ENCODE measurements around the gene HLA-DOA. TPM values are rescaled to one million over a fixed set of nuclear protein-coding genes. Genes with fewer than 3 reads are reported as not detected.

The HLA-DOA gene
- total RNA-seq, 2 experiments from 2014 or later, result 1.4 to 1.6 TPM

DNA sequence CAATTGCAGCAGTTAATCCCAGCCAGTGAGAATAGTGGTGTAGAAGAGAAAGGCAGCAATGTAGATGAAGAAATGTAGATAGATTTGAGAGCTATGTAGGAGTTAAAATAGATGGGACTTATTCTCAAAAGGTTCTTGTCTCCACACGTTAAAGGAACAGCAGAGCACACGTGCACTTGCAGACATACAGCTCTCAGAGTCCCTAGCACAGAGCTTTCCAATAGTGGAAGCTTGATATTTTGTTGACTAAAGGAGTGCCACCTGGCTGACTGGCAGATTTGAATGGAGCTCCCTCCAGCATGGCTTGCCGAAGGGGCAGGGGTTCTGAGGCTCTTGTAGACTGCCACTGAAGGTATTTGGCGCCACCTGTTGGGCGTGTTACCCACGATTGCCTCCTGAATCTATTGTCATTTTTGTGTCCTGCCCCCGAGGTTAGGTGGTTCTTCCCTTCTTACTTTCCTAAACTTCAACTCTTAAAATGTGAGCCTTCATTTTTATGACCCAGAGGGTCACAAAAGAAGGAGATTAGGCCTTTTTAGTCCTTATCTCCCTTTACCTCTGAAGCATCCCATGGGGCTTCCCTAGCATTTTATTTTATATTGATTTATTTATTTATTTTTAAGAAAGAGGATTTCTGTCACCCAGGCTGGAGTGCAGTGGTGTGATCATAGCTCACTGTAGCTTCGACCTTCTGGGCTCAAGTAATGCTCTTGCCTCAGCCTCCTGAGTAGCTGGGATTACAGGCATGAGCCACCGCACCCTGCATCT lies 24.6 kb downstream of the HLA-DOA start:
- H3K27me3 Mint-ChIP-seq (ENCODE audit: low read depth), result no peaks in the 10 kb centered on the region
- DNase-seq, result peak; percentile 97
- no peaks in the 10 kb centered on the region for H3K9me3 Mint-ChIP-seq
- H3K4me1 Mint-ChIP-seq (ENCODE audit: low read depth), result peaks cover 14% of the 10 kb centered on the region
- H3K4me3 Mint-ChIP-seq, result no peak overlapping the region
- CTCF ChIA-PET, result interaction anchor here (0.7 to 8.2 kb wide), 46 partner anchors 8 to 224 kb away, joined by 3 to 145 read pairs (median 5); partner anchors contain the start of genes BRD2, HLA-DMA, HLA-DMB and PSMB8
- no peak overlapping the region for H3K27ac Mint-ChIP-seq
- peaks cover 14% of the 10 kb centered on the region for H3K36me3 Mint-ChIP-seq (ENCODE audit: low read depth)
- intact Hi-C loops (cut with micrococcal nuclease), result loop anchor here (1.0 to 2.0 kb wide), 7 partner anchors 12 to 147 kb away; partner anchors contain the start of genes BRD2 and TAP2

GRCh38 chr6:32983964-32984621 lies 25.3 kb downstream of the HLA-DOA start:
- Mint-ChIP-seq H3K4me1 (ENCODE audit: low read depth) (peaks cover 13% of the 10 kb centered on the region), H3K27me3 (ENCODE audit: low read depth) (no peaks in the 10 kb centered on the region), H3K36me3 (ENCODE audit: low read depth) (peaks cover 21% of the 10 kb centered on the region), H3K4me3 (no peak overlapping the region), H3K9me3 (no peaks in the 10 kb centered on the region), H3K27ac (peak overlapping the region; percentile 13)
- DNase-seq, result no peak
- intact Hi-C loops (cut with micrococcal nuclease), result loop anchor here (1.0 to 2.0 kb wide), 7 partner anchors 11 to 146 kb away; partner anchors contain the start of genes BRD2 and TAP2
- CTCF ChIA-PET, result interaction anchor here (0.7 to 8.2 kb wide), 44 partner anchors 9 to 225 kb away, joined by 3 to 145 read pairs (median 5); partner anchors contain the start of genes BRD2, HLA-DMA, HLA-DMB and PSMB8

DNA sequence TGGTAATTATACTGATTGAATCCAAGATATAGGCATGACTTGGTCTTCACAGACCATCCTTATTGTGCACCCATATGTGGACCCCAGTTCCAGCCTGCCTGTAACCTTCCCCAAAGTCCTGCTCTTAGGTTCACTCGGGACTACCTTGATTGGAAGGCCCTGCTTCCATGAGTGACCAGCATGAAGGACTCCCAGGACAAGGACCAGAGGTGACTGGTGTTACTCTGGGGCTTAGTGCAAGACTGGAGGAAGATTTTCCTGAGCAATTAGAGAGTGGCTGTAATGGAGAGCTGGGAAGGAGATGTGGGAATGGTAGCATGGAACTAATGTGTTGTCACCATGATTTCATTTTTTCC lies 25.9 kb downstream of the HLA-DOA start:
- DNase-seq, result no peak
- Mint-ChIP-seq H3K36me3 (ENCODE audit: low read depth) (peaks cover 27% of the 10 kb centered on the region), H3K9me3 (no peaks in the 10 kb centered on the region), H3K27me3 (ENCODE audit: low read depth) (no peaks in the 10 kb centered on the region), H3K4me1 (ENCODE audit: low read depth) (peaks cover 19% of the 10 kb centered on the region), H3K27ac (peak overlapping the region; percentile 13), H3K4me3 (no peak overlapping the region)
- CTCF ChIA-PET, result interaction anchor here (1.2 to 8.2 kb wide), 11 partner anchors 14 to 124 kb away, joined by 3 to 145 read pairs (median 23); partner anchors contain the start of genes BRD2, HLA-DMA and HLA-DMB
- intact Hi-C loops (cut with micrococcal nuclease), result no loop called here

GRCh38 chr6:32982702-32983492 lies 26.5 kb downstream of the HLA-DOA start:
- Mint-ChIP-seq H3K36me3 (ENCODE audit: low read depth) (peaks cover 33% of the 10 kb centered on the region), H3K9me3 (no peaks in the 10 kb centered on the region), H3K4me1 (ENCODE audit: low read depth) (peaks cover 24% of the 10 kb centered on the region), H3K27ac (peak overlapping the region; percentile 28), H3K4me3 (no peak overlapping the region), H3K27me3 (ENCODE audit: low read depth) (no peaks in the 10 kb centered on the region)
- intact Hi-C loops (cut with micrococcal nuclease), result no loop called here
- no peak for DNase-seq
- CTCF ChIA-PET, result interaction anchor here (0.6 to 8.2 kb wide), 9 partner anchors 13 to 144 kb away, joined by 3 to 145 read pairs (median 51); partner anchors contain the start of genes BRD2, HLA-DMA, HLA-DMB and TAP2

DNA sequence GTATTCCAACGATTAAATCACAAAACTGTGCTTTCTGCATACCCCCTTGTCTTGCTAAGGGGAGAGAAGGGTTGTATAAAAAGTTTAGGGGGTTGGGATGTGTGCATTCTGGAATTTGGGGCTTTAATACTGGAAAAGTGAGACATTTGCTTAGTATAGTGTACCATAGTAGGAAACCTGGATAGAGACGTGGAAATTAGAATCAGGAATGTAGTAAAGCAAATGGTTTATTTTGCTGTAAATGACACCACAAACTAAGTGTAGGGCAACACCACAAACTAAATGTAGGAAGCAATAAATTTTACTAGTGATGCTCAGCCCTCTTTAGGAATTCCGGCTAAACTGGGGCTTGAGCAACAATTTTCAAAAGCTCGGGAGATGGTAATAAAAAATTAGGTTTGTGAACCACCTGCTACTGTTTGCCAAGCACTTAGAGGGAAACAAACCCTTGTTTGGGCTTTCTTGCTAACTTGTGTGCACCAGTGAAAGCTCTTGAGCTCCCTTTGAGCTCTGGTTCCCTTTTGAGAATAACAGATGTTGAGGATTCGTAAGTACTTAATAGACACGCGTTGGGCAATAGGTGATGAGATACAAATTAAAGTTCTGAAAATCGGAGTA lies 27.2 kb downstream of the HLA-DOA start:
- CTCF ChIA-PET, result interaction anchor here (0.6 to 8.2 kb wide), 5 partner anchors 13 to 143 kb away, joined by 3 to 143 read pairs (median 4); partner anchors contain the start of genes BRD2, HLA-DMA and TAP2
- intact Hi-C loops (cut with micrococcal nuclease), result no loop called here
- Mint-ChIP-seq H3K27ac (no peak overlapping the region), H3K36me3 (ENCODE audit: low read depth) (peaks cover 40% of the 10 kb centered on the region), H3K27me3 (ENCODE audit: low read depth) (no peaks in the 10 kb centered on the region), H3K4me1 (ENCODE audit: low read depth) (peaks cover 31% of the 10 kb centered on the region), H3K4me3 (no peak overlapping the region), H3K9me3 (no peaks in the 10 kb centered on the region)
- DNase-seq, result no peak

DNA sequence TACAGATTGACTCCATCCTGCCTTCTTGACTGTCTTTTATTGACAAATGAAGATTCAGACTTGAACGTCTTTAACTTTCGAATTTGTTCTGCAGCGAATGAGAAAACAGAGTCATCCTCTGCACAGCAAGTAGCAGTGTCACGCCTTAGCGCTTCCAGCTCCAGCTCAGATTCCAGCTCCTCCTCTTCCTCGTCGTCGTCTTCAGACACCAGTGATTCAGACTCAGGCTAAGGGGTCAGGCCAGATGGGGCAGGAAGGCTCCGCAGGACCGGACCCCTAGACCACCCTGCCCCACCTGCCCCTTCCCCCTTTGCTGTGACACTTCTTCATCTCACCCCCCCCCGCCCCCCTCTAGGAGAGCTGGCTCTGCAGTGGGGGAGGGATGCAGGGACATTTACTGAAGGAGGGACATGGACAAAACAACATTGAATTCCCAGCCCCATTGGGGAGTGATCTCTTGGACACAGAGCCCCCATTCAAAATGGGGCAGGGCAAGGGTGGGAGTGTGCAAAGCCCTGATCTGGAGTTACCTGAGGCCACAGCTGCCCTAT lies 28.8 kb downstream of the HLA-DOA start:
- Mint-ChIP-seq H3K9me3 (no peaks in the 10 kb centered on the region), H3K27me3 (ENCODE audit: low read depth) (no peaks in the 10 kb centered on the region), H3K4me1 (ENCODE audit: low read depth) (peaks cover 46% of the 10 kb centered on the region), H3K36me3 (ENCODE audit: low read depth) (peaks cover 56% of the 10 kb centered on the region), H3K4me3 (no peak overlapping the region), H3K27ac (no peak overlapping the region)
- CTCF ChIA-PET, result interaction anchor here (0.6 to 2.4 kb wide), 9 partner anchors 13 to 350 kb away, joined by 3 to 17 read pairs (median 4); partner anchors contain the start of gene HLA-DMA
- intact Hi-C loops (cut with micrococcal nuclease), result no loop called here
- DNase-seq, result no peak

- Mint-ChIP-seq H3K4me1 (ENCODE audit: low read depth) (peaks cover 53% of the 10 kb centered on the region), H3K36me3 (ENCODE audit: low read depth) (peaks cover 63% of the 10 kb centered on the region), H3K4me3 (no peak overlapping the region), H3K27ac (no peak overlapping the region), H3K27me3 (ENCODE audit: low read depth) (no peaks in the 10 kb centered on the region), H3K9me3 (no peaks in the 10 kb centered on the region)
- DNase-seq, result no peak
- CTCF ChIA-PET, result interaction anchor here (0.6 to 2.4 kb wide), 9 partner anchors 12 to 350 kb away, joined by 3 to 17 read pairs (median 4); partner anchors contain the start of gene HLA-DMA
- intact Hi-C loops (cut with micrococcal nuclease), result loop anchor here (10.0 kb wide), 2 partner anchors 595 to 1155 kb away; partner anchors contain the start of gene HSPA1B
Measured at GRCh38 chr6:32979720-32980487, 29.5 kb downstream of the HLA-DOA start.

DNA sequence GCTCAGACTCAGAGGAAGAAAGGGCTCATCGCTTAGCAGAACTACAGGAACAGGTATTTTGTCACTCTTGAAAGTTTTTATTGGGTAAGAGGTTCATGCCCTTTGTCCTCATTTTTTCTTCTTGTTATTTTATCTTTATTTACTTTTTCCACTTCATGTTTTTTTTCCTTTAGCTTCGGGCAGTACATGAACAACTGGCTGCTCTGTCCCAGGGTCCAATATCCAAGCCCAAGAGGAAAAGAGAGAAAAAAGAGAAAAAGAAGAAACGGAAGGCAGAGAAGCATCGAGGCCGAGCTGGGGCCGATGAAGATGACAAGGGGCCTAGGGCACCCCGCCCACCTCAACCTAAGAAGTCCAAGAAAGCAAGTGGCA lies 31.5 kb downstream of the HLA-DOA start:
- CTCF ChIA-PET, result interaction anchor here (0.7 to 3.1 kb wide), 5 partner anchors 8 to 139 kb away, joined by 3 to 9 read pairs (median 4); no protein-coding TSS in a partner anchor
- DNase-seq, result no peak
- H3K4me3 Mint-ChIP-seq, result no peak overlapping the region
- peaks cover 45% of the 10 kb centered on the region for H3K4me1 Mint-ChIP-seq (ENCODE audit: low read depth)
- intact Hi-C loops (cut with micrococcal nuclease), result loop anchor here (10.0 kb wide), 2 partner anchors 597 to 1153 kb away; partner anchors contain the start of gene HSPA1B
- no peaks in the 10 kb centered on the region for H3K27me3 Mint-ChIP-seq (ENCODE audit: low read depth)
- peak overlapping the region; percentile 69 for H3K27ac Mint-ChIP-seq
- no peaks in the 10 kb centered on the region for H3K9me3 Mint-ChIP-seq
- peaks cover 82% of the 10 kb centered on the region for H3K36me3 Mint-ChIP-seq (ENCODE audit: low read depth)

DNA sequence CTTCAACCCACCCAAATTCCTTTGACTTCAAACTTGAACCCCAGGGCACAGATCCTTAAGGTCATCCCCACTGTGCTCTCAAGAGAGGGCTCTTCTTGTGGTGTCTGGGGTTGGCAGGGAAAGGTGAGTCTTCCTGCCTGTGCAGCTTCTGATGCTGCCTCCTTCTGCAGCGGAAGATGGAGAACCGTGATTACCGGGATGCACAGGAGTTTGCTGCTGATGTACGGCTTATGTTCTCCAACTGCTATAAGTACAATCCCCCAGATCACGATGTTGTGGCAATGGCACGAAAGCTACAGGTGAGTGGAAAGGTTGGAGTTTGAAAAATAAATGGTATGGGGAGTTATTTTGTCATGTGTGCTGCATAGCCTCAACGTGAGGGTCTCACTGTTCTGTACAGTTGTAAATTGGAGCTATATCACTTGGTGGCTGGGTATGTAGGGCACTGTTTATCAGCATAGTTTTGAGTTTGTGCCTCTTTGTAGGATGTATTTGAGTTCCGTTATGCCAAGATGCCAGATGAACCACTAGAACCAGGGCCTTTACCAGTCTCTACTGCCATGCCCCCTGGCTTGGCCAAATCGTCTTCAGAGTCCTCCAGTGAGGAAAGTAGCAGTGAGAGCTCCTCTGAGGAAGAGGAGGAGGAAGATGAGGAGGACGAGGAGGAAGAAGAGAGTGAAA lies 32.0 kb downstream of the HLA-DOA start:
- H3K4me3 Mint-ChIP-seq, result no peak overlapping the region
- no peak for DNase-seq
- H3K4me1 Mint-ChIP-seq (ENCODE audit: low read depth), result peaks cover 45% of the 10 kb centered on the region

More for the DNA sequence above, 32.0 kb downstream of the HLA-DOA start:
- intact Hi-C loops (cut with micrococcal nuclease), result loop anchor here (10.0 kb wide), 2 partner anchors 597 to 1153 kb away; partner anchors contain the start of gene HSPA1B
- Mint-ChIP-seq H3K27ac (peak overlapping the region; percentile 69), H3K9me3 (no peaks in the 10 kb centered on the region), H3K36me3 (ENCODE audit: low read depth) (peaks cover 88% of the 10 kb centered on the region), H3K27me3 (ENCODE audit: low read depth) (no peaks in the 10 kb centered on the region)
- CTCF ChIA-PET, result interaction anchor here (1.0 to 3.1 kb wide), 4 partner anchors 9 to 92 kb away, joined by 3 to 9 read pairs (median 5); no protein-coding TSS in a partner anchor

All from activated naive CD4-positive, alpha-beta T cell treated with anti-CD3 and anti-CD28 coated beads for 36 hours (primary cell).